Parathyroid adenoma (tissue), 2 donors: ENCODE results near the gene GPR34.

Experiments used
- H2AFZ ChIP-seq: fragments of 300-600 bp; sonication (generic); one replicate; pipeline ENCODE4 v1.7.0; 2017; ENCODE audit warnings: antibody characterized with exemption, mild to moderate bottlenecking
- H3K27ac ChIP-seq: fragments of 300-600 bp; sonication (generic); one replicate; pipeline ENCODE4 v1.7.0; 2017
- H3K27me3 ChIP-seq: fragments of 300-600 bp; sonication (generic); one replicate; pipeline ENCODE4 v1.7.0; 2017; ENCODE audit warnings: low read length; ENCODE audit not compliant: control insufficient read depth, insufficient read depth
- H3K36me3 ChIP-seq: fragments of 300-600 bp; sonication (generic); one replicate; pipeline ENCODE4 v1.7.0; 2017; ENCODE audit warnings: low read length; ENCODE audit not compliant: control insufficient read depth, insufficient read depth
- H3K4me1 ChIP-seq: fragments of 300-600 bp; sonication (generic); one replicate; pipeline ENCODE4 v1.7.0; 2017; ENCODE audit warnings: control low read depth
- H3K4me2 ChIP-seq: fragments of 300-600 bp; sonication (generic); one replicate; pipeline ENCODE4 v1.7.0; 2017; ENCODE audit warnings: low read length
- H3K4me3 ChIP-seq: fragments of 300-600 bp; sonication (generic); one replicate; pipeline ENCODE4 v1.7.0; 2017; ENCODE audit warnings: low read depth, low read length
- H3K79me2 ChIP-seq: fragments of 300-600 bp; sonication (generic); one replicate; pipeline ENCODE4 v1.7.0; 2017; ENCODE audit warnings: control low read depth
- H3K9ac ChIP-seq: fragments of 300-600 bp; sonication (generic); one replicate; pipeline ENCODE4 v1.7.0; 2017; ENCODE audit warnings: mild to moderate bottlenecking
- H3K9me3 ChIP-seq: fragments of 300-600 bp; sonication (generic); one replicate; pipeline ENCODE4 v1.7.0; 2017; ENCODE audit warnings: low read length; ENCODE audit not compliant: control insufficient read depth
- CTCF ChIP-seq: fragments of 300-600 bp; sonication (generic); IDR thresholded peaks from one replicate; pipeline ENCODE4 v1.7.0; 2017; ENCODE audit warnings: antibody characterized with exemption, mild to moderate bottlenecking
- donor health status: primary hyperparathyroidism.

GPR34 gene

GRCh38 chrX:41705042-41705441 lies 16.3 kb downstream of the GPR34 start:
- no peaks in the 10 kb centered on the region for H3K9me3 ChIP-seq
- no peaks in the 10 kb centered on the region for H3K4me1 ChIP-seq
- H2AFZ ChIP-seq, result no peak overlapping the region
- H3K4me3 ChIP-seq, result no peak overlapping the region
- H3K27ac ChIP-seq, result no peak overlapping the region
- H3K79me2 ChIP-seq, result no peaks in the 10 kb centered on the region
- no peaks in the 10 kb centered on the region for H3K36me3 ChIP-seq
- no peak overlapping the region for H3K9ac ChIP-seq
- H3K27me3 ChIP-seq, result no peaks in the 10 kb centered on the region
- H3K4me2 ChIP-seq, result no peak overlapping the region
- no peak for TF ChIP-seq CTCF

- Histone ChIP-seq H3K79me2 (no peaks in the 10 kb centered on the region), H3K4me3 (no peak overlapping the region), H3K4me1 (no peaks in the 10 kb centered on the region), H3K4me2 (no peak overlapping the region), H3K9ac (no peak overlapping the region), H3K27ac (no peak overlapping the region), H3K27me3 (no peaks in the 10 kb centered on the region), H2AFZ (no peak overlapping the region), H3K9me3 (no peaks in the 10 kb centered on the region), H3K36me3 (no peaks in the 10 kb centered on the region)
- no peak for TF ChIP-seq CTCF
These were observed 17.1 kb downstream of the GPR34 start for GRCh38 chrX:41705680-41706374.

DNA sequence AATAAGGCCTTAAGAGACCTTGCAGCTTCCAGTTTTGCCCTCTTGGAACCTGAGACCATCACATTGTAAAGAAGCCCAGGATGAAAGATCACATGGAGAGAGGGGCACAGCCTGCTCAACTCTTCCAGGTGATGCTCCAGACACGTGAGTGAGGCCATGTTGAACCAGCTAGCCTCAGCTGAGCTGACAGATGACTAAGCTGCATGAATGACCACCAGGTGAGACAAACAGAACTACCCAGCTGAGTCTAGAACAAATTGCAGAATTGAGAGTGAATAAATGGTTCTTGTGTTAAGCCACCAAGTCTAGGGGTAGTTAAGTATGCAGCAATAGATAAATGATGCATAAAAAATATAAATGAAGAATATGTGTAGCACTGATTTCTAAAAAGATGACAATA lies 18.4 kb downstream of the GPR34 start:
- H3K4me3 ChIP-seq, result no peak overlapping the region
- no peaks in the 10 kb centered on the region for H3K79me2 ChIP-seq
- H3K36me3 ChIP-seq, result no peaks in the 10 kb centered on the region
- no peaks in the 10 kb centered on the region for H3K27me3 ChIP-seq
- no peak overlapping the region for H2AFZ ChIP-seq
- H3K4me1 ChIP-seq, result no peaks in the 10 kb centered on the region
- H3K9me3 ChIP-seq, result no peaks in the 10 kb centered on the region
- H3K4me2 ChIP-seq, result no peak overlapping the region
- TF ChIP-seq CTCF, result no peak
- H3K9ac ChIP-seq, result no peak overlapping the region
- no peak overlapping the region for H3K27ac ChIP-seq

GRCh38 chrX:41708486-41708885 lies 19.7 kb downstream of the GPR34 start:
- H3K27me3 ChIP-seq, result no peaks in the 10 kb centered on the region
- no peak overlapping the region for H3K4me2 ChIP-seq

More at GRCh38 chrX:41708486-41708885, 19.7 kb downstream of the GPR34 start:
- no peak for TF ChIP-seq CTCF
- H3K36me3 ChIP-seq, result no peaks in the 10 kb centered on the region
- no peak overlapping the region for H3K9ac ChIP-seq
- no peak overlapping the region for H3K27ac ChIP-seq
- no peak overlapping the region for H2AFZ ChIP-seq
- no peaks in the 10 kb centered on the region for H3K4me1 ChIP-seq
- no peaks in the 10 kb centered on the region for H3K79me2 ChIP-seq
- H3K4me3 ChIP-seq, result no peak overlapping the region
- no peaks in the 10 kb centered on the region for H3K9me3 ChIP-seq
